VCaP (cell line): ENCODE measurements around the gene RBPJL.

Experiments used
- H3K27ac ChIP-seq: fragments of 450-650 bp; 2 replicates; pipeline ENCODE4 v1.5.1; 2017
- TF ChIP-seq, protein P1 (sequence below): fragments of 450-650 bp; conservative IDR thresholded peaks from 2 replicates; pipeline ENCODE4 v1.5.1; 2017; ENCODE audit warnings: mild to moderate bottlenecking, moderate library complexity

Gene RBPJL

DNA sequence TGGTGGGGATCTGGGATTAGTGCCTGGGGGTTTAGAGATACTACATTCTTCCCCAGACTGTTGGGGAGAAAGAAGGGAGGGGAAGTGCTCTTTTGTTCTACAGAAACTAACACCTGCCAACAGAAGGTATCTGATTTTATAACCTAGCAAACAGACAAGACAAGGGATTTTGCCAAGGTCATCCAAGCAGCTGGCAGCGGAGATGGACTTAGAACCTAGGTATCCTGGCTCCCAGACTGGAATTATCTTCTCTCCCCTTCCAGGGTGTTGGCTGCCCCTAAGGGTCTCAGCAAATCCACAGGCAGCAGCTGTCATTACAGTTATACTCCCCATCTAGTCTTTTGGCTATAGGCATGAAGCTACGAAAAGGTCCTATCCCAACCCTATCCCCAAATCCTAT is 33.2 kb downstream of the RBPJL start:
- peak overlapping the region; percentile 92; the same call in 1 of the 2 replicates for H3K27ac ChIP-seq
- TF ChIP-seq, protein P1, sequence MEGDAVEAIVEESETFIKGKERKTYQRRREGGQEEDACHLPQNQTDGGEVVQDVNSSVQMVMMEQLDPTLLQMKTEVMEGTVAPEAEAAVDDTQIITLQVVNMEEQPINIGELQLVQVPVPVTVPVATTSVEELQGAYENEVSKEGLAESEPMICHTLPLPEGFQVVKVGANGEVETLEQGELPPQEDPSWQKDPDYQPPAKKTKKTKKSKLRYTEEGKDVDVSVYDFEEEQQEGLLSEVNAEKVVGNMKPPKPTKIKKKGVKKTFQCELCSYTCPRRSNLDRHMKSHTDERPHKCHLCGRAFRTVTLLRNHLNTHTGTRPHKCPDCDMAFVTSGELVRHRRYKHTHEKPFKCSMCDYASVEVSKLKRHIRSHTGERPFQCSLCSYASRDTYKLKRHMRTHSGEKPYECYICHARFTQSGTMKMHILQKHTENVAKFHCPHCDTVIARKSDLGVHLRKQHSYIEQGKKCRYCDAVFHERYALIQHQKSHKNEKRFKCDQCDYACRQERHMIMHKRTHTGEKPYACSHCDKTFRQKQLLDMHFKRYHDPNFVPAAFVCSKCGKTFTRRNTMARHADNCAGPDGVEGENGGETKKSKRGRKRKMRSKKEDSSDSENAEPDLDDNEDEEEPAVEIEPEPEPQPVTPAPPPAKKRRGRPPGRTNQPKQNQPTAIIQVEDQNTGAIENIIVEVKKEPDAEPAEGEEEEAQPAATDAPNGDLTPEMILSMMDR, result no peak

- TF ChIP-seq, protein P1, result no peak
These were observed 33.7 kb downstream of the RBPJL start for GRCh38 chr20:45340236-45340847.

DNA sequence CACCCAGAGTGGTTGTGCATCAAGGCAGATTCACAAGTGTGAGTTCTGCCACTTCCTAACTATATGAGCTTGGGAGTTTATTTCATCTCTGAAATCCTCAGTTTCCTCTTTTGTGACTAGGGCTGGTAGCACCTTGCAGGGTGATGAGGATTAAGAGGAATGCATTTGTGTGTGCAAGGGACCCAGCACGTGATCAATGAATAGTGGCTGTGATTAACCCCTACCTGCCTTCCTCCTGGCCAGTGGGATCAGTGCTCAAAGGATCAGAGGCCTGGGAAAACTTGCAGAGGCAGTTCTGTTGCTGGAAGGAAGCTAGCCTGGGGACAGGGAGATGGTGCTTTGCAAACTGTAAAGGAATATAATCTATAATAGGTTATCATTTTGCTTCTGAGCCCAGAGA is 34.3 kb downstream of the RBPJL start:
- H3K27ac ChIP-seq, result peak overlapping the region; percentile 92
- TF ChIP-seq, protein P1, result no peak

More at GRCh38 chr20:45340236-45340847, 33.7 kb downstream of the RBPJL start:
- peak overlapping the region; percentile 92 for H3K27ac ChIP-seq

GRCh38 chr20:45341579-45341938 is 34.9 kb downstream of the RBPJL start:
- H3K27ac ChIP-seq, result peak overlapping the region; percentile 92

DNA sequence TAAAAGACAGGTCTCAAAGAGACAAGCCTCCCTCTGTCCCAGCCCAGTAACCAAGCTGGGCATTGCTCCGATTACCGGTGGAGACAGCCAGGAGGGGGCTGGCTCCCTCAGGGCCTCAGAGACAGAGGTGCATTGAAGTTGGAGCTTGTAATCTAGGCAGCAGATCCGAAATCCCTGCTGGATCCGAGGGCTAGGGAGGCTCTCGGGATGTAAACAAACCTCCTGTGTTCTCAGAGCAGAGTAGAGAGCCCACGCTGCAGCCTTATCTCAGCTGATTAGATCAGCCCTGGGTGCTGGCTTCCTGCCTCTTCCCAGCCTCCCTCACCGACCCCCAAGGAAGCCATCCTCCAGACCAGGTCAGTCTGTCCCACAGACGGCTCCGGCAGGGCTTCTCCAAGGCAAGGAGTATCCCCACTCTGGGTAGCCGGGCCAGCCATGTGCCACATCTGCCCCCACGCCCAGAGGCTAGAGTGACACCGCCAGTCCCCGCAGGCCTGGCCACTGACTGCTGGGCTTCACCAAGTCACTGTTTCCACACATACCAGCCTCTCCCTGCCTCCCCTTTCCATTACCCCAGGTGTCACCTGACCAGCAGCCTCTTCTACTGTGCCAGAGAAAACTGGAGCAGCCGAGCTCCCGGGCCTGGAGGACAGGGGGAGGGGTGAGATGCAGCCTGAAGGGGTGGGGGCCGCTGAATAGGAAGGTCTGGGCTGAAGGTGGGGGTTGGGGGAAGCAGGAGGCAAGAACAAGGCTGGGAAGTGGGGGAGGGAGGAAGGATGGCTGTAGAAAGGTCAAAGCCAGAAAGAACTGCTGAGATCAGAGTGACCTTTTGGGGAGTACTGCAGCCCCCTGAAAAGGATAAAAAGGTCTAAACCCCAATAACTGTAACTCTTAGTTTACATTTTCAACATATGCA is 35.6 kb downstream of the RBPJL start:
- peak overlapping the region; percentile 92 for H3K27ac ChIP-seq
- TF ChIP-seq, protein P1, result no peak

More at GRCh38 chr20:45341579-45341938, 34.9 kb downstream of the RBPJL start:
- TF ChIP-seq, protein P1, result no peak

- TF ChIP-seq, protein P1, result no peak
- H3K27ac ChIP-seq, result peak overlapping the region; percentile 92
These were observed 36.4 kb downstream of the RBPJL start for GRCh38 chr20:45342855-45343531.
